HepG2 (cell line): ENCODE results near the gene COMMD4. TPM values are rescaled to one million over a fixed set of nuclear protein-coding genes. Genes with fewer than 3 reads are reported as not detected.
"Not testable (repeated sequence)": the region's sequence is repeated elsewhere in the genome, so short reads cannot be mapped to it uniquely, and the experiment has no call there.

Experiments used
- ATAC-seq: fragments of 200-7000 bp; cut with Tn5 transposase; 3 replicates; pipeline ENCODE4 v1.9.1; 2020; ENCODE audit warnings: mild to moderate bottlenecking, moderate library complexity
- BruUV-seq: library from RNA; stranded (reverse); fragments of 400-500 nt; replicated peaks from 2 replicates; lab custom pipeline; 2021; lab: Mats Ljungman, UMichigan
- CTCF ChIA-PET: fragments of 300-600 bp; formaldehyde crosslinking; extraction: SDS; loops from one replicate; lab custom pipeline; 2021; ENCODE audit warnings: low total read pairs, inconsistent platforms, low intra/inter-chr PET ratio; lab: Yijun Ruan, JAX
- POLR2A ChIA-PET: fragments of 350-600 bp; sonication (Branson Sonifier 250); formaldehyde crosslinking; loops from one replicate; lab custom pipeline; 2020; ENCODE audit warnings: antibody characterized with exemption, inconsistent platforms; lab: Yijun Ruan, JAX
- DNase-seq: peaks from one replicate; pipeline ENCODE4 v3.0.0-alpha.2; 2015; ENCODE audit warnings: low spot score
- FAIRE-seq: peaks from 3 replicates; lab custom pipeline; 2011; peaks lifted over from hg19 to GRCh38; lab: Jason Lieb, UNC
- H2AFZ ChIP-seq: one replicate; pipeline ENCODE4 v1.6.1; 2011; ENCODE audit warnings: low read length, inconsistent platforms
- H3K27ac ChIP-seq: fragments of 300-600 bp; 3 replicates; pipeline ENCODE4 v1.8.0; 2011; ENCODE audit warnings: mixed run types, mild to moderate bottlenecking, mixed read lengths, low read length, inconsistent platforms; ENCODE audit not compliant: insufficient read depth; ENCODE audit errors: extremely low read length
- H3K27me3 ChIP-seq, 2 experiments: fragments of 200-600 bp in 1 of 2; 2 replicates in 1 of 2; 3 replicates in 1 of 2; pipeline versions ENCODE4 v1.6.0 to v1.8.0; 2011; ENCODE audit warnings: low read length in 2 of 2, mild to moderate bottlenecking in 2 of 2, moderate library complexity in 2 of 2, inconsistent platforms in 1 of 2; ENCODE audit not compliant: insufficient read depth in 2 of 2, control insufficient read depth in 1 of 2
- H3K36me3 ChIP-seq, 2 experiments: fragments of 200-600 bp in 1 of 2; replicated peaks in 1 of 2; 2 replicates in 1 of 2; 3 replicates in 1 of 2; pipeline versions ENCODE4 v1.5.1 to v1.8.0; 2011; ENCODE audit warnings: low read length in 2 of 2, inconsistent platforms in 1 of 2; ENCODE audit not compliant: insufficient read depth in 2 of 2, control insufficient read depth in 1 of 2
- H3K4me1 ChIP-seq: 2 replicates; pipeline ENCODE4 v1.5.1; 2012; ENCODE audit warnings: low read length, inconsistent platforms; ENCODE audit not compliant: insufficient read depth
- H3K4me2 ChIP-seq: 2 replicates; pipeline ENCODE4 v1.6.0; 2011; ENCODE audit warnings: low read depth, low read length, inconsistent platforms
- H3K4me3 ChIP-seq, 3 experiments: fragments of 200-600 bp in 1 of 3; sonication (generic), shearing (Covaris generic) in 1 of 3; replicated peaks in 1 of 3; 2 replicates each; pipeline ENCODE4 v1.5.1; 2011 to 2016; ENCODE audit warnings: low read length in 3 of 3, inconsistent platforms in 2 of 3, low read depth in 2 of 3, mild to moderate bottlenecking in 2 of 3, control low read depth in 1 of 3, mixed read lengths in 1 of 3; ENCODE audit not compliant: insufficient read depth in 1 of 3
- H3K79me2 ChIP-seq: one replicate; pipeline ENCODE4 v1.6.1; 2011; ENCODE audit warnings: low read length, inconsistent platforms; ENCODE audit not compliant: insufficient read depth
- H3K9ac ChIP-seq: 2 replicates; pipeline ENCODE4 v1.6.0; 2011; ENCODE audit warnings: mild to moderate bottlenecking, low read depth, low read length, inconsistent platforms; ENCODE audit not compliant: insufficient read depth
- H3K9me3 ChIP-seq: 2 replicates; pipeline ENCODE4 v1.5.1; 2012; ENCODE audit warnings: mild to moderate bottlenecking, low read length
- H4K20me1 ChIP-seq: 2 replicates; pipeline ENCODE4 v1.6.0; 2011; ENCODE audit warnings: inconsistent platforms, mild to moderate bottlenecking, low read length, moderate library complexity; ENCODE audit not compliant: insufficient read depth
- CEBPB ChIP-seq: IDR thresholded peaks from 2 replicates; pipeline ENCODE4 v1.6.1; 2011; ENCODE audit warnings: low read depth, low read length, improper control_type of control experiment, borderline replicate concordance
- CEBPG ChIP-seq: IDR thresholded peaks from 2 replicates; pipeline ENCODE4 v1.6.1; 2016
- FOXA1 ChIP-seq, 2 experiments: fragments of 450-650 bp in 1 of 2; sonication (generic) in 1 of 2; formaldehyde crosslinking in 1 of 2; IDR thresholded peaks; 2 replicates each; pipeline versions ENCODE4 v1.4.0 to v1.6.1; 2016 to 2020; ENCODE audit warnings: missing genetic modification reagents in 1 of 2
- HHEX ChIP-seq: IDR thresholded peaks from 2 replicates; pipeline ENCODE4 v1.6.1; 2016; ENCODE audit warnings: control low read depth
- LCORL ChIP-seq, 2 experiments: fragments of 450-650 bp in 1 of 2; sonication (generic) in 1 of 2; formaldehyde crosslinking in 1 of 2; IDR thresholded peaks; 2 replicates each; pipeline versions ENCODE4 v1.5.0 to v1.6.1; 2017 to 2020; ENCODE audit warnings: antibody characterized with exemption in 1 of 2, missing genetic modification reagents in 1 of 2
- SAP130 ChIP-seq: IDR thresholded peaks from 2 replicates; pipeline ENCODE4 v1.6.1; 2016; ENCODE audit warnings: low read depth
- STAT5B ChIP-seq: sonication (generic); formaldehyde crosslinking; IDR thresholded peaks from 2 replicates; pipeline ENCODE4 v1.4.0; 2020; ENCODE audit warnings: missing genetic modification reagents
- ZNF431 ChIP-seq: sonication (generic); formaldehyde crosslinking; IDR thresholded peaks from 2 replicates; pipeline ENCODE4 v1.9.0; 2022; ENCODE audit warnings: missing genetic modification reagents, low read depth, mild to moderate bottlenecking, borderline replicate concordance
- ZNF660 ChIP-seq: sonication (generic); formaldehyde crosslinking; IDR thresholded peaks from 2 replicates; pipeline ENCODE4 v1.5.1; 2020; ENCODE audit warnings: mild to moderate bottlenecking, low read depth, missing genetic modification reagents, borderline replicate concordance
- ZNF7 ChIP-seq: IDR thresholded peaks from 2 replicates; pipeline ENCODE4 v1.6.1; 2016; ENCODE audit warnings: missing biosample characterization, missing genetic modification reagents
- WGBS: methylation state at CpG from one replicate; pipeline ENCODE4 v1.1.6; 2017; ENCODE audit warnings: low lambda C conversion rate; 5-methylcytosine and 5-hydroxymethylcytosine counted together
- in situ Hi-C: cut with HindIII; loops from 2 replicates; pipeline ENCODE4 v1.10.0; 2017; ENCODE audit warnings: low pct_unique_long_range_greater_than_20kb; ENCODE audit not compliant: extremely low pct_ligation_motif_present
- intact Hi-C: fragments of 100-400 bp; cut with micrococcal nuclease; formaldehyde crosslinking; loops from one replicate; pipeline ENCODE4 v1.10.0; 2022; ENCODE audit not compliant: unreplicated experiment
- polyA plus RNA-seq, 8 experiments: library from polyadenylated mRNA; depleted of rRNA in 3 of 8; stranded (reverse) in 7 of 8; unstranded in 1 of 8; fragments of >200 nt; fragmentation: Illumina TruSeq in 4 of 8; extraction: Trizol in 4 of 8; gene quantifications; 2 replicates each; pipeline versions ENCODE4 v1.2.1 to v1.2.3, GENCODE V29; 2011 to 2016; ENCODE audit warnings: low read depth in 4 of 8, missing spikeins in 1 of 8, mixed read lengths in 1 of 8; ENCODE audit not compliant: insufficient read depth in 1 of 8
- total RNA-seq, 5 experiments: library from RNA; depleted of rRNA; stranded (reverse); fragments of >200 nt; fragmentation: Illumina TruSeq; extraction: Trizol; gene quantifications; 2 replicates each; pipeline ENCODE4 v1.2.3, GENCODE V29; 2016; ENCODE audit warnings: low read depth in 1 of 5
- TF ChIP-seq, protein P1 (sequence below): sonication (generic); formaldehyde crosslinking; IDR thresholded peaks from 2 replicates; pipeline ENCODE4 v1.8.0; 2022; ENCODE audit warnings: mild to moderate bottlenecking, missing genetic modification reagents, moderate library complexity
- TF ChIP-seq, protein P2 (sequence below): sonication (generic); formaldehyde crosslinking; IDR thresholded peaks from 2 replicates; pipeline ENCODE4 v1.5.0; 2020; ENCODE audit warnings: missing genetic modification reagents

Gene COMMD4
- total and polyA plus RNA-seq, 2 of the 13 experiments (the other 11 are each of a cell fraction or from before 2014, with no cell fraction given): 45.8 to 89.9 TPM

DNA sequence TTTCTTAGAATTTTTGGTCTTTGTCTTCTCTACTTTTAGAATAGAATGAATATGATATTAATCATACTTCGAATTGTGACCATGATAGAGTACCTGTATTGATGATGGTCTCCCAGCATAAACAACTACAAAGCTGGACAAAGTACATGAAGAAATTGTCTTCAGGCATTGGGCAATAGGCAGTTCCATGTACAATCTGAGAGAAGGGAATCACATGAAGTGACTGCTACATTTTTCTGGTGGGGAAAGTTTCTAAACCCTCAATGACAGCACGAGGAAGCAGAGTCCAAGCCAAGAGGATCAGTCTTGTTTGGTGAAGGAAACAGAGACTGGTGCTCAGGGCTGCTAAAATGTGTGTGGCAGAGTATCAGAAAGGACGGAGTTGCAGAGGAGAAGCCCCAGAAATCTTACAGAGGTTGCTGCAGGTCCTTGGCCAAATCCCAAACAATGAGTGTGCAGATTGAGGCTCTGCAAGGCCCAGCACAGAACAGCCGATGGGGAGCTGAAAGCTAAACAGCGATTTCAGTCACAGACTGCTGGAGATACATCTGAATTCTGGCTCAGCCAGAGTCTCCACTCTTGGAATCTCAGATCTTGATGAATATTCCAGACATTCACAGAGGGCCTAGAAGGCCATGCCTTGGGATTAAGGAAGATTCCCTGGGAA lies 16.5 kb upstream of the COMMD4 start:
- 39% methylated on average over 4 of the region's 5 CpGs for WGBS
- H3K4me1 ChIP-seq: peaks cover 14% of the 10 kb centered on the region
- H3K9ac ChIP-seq, H4K20me1 ChIP-seq, CTCF ChIA-PET, DNase-seq, H3K36me3 ChIP-seq, H3K79me2 ChIP-seq, intact Hi-C loops, H3K4me2 ChIP-seq, H2AFZ ChIP-seq, BruUV-seq, POLR2A ChIA-PET, in situ Hi-C loops, H3K4me3 ChIP-seq, H3K9me3 ChIP-seq, ATAC-seq, H3K27me3 ChIP-seq, H3K27ac ChIP-seq, FAIRE-seq: not testable (repeated sequence)
- TF ChIP-seq CEBPB (peak; percentile 40; the same call in 1 of the 2 replicates), CEBPG (0 out of 2 replicates have a peak, but pooled peaks have one; percentile 17)

DNA sequence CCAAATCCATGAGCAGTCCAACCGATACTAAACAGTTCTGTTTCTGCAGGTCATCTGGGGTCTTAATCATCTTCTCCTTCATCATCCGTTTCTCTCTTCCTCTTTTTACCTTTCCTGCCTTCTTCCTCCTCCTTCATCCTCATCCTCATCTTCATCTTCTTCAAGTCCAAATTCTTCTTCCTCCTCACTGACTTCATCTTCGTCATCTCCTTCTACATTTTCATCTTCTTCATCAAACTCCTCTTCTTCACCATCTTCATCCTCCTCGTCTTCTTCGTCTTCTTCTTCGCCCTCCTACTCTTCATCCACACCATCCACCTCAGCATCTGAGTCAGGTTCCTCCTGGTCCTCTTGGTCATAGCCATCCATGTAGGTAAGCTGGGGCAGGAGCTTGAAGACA lies 14.2 kb upstream of the COMMD4 start:
- H3K79me2 ChIP-seq: no peaks in the 10 kb centered on the region
- TF ChIP-seq ZNF431 (CRISPR knock-in tag) (no peak), LCORL (IDR thresholded peaks at IDR 0.05) (no peak), LCORL (CRISPR knock-in tag; IDR thresholded peaks at IDR 0.05) (no peak), HHEX (CRISPR knock-in tag) (no peak), FOXA1 (IDR thresholded peaks at IDR 0.05) (no peak), FOXA1 (CRISPR knock-in tag; IDR thresholded peaks at IDR 0.05) (no peak), STAT5B (CRISPR knock-in tag) (no peak), ZNF7 (CRISPR knock-in tag) (no peak), ZNF660 (CRISPR knock-in tag) (no peak), SAP130 (CRISPR knock-in tag) (no peak)
- TF ChIP-seq, protein P1, sequence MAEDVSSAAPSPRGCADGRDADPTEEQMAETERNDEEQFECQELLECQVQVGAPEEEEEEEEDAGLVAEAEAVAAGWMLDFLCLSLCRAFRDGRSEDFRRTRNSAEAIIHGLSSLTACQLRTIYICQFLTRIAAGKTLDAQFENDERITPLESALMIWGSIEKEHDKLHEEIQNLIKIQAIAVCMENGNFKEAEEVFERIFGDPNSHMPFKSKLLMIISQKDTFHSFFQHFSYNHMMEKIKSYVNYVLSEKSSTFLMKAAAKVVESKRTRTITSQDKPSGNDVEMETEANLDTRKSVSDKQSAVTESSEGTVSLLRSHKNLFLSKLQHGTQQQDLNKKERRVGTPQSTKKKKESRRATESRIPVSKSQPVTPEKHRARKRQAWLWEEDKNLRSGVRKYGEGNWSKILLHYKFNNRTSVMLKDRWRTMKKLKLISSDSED (CRISPR knock-in tag): no peak
- TF ChIP-seq, protein P2, sequence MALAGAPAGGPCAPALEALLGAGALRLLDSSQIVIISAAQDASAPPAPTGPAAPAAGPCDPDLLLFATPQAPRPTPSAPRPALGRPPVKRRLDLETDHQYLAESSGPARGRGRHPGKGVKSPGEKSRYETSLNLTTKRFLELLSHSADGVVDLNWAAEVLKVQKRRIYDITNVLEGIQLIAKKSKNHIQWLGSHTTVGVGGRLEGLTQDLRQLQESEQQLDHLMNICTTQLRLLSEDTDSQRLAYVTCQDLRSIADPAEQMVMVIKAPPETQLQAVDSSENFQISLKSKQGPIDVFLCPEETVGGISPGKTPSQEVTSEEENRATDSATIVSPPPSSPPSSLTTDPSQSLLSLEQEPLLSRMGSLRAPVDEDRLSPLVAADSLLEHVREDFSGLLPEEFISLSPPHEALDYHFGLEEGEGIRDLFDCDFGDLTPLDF (CRISPR knock-in tag): no peak

More for the DNA sequence above, 14.2 kb upstream of the COMMD4 start:
- Histone ChIP-seq H3K4me1 (peaks cover 23% of the 10 kb centered on the region), H3K4me2 (no peak overlapping the region), H3K36me3 (no peaks in the 10 kb centered on the region), H3K4me3 (no peak overlapping the region), H3K27ac (no peak overlapping the region), H3K27me3 (peaks cover 0 to 2% of the 10 kb centered on the region in 2 experiments; a peak in 1 of 5 replicates), H3K9me3 (no peaks in the 10 kb centered on the region), H4K20me1 (no peaks in the 10 kb centered on the region), H2AFZ (no peak overlapping the region), H3K9ac (no peak overlapping the region)
- no peak for FAIRE-seq
- ChIA-PET CTCF (no interaction called here), POLR2A (no interaction called here)
- BruUV-seq: no TSS peak
- no peak for ATAC-seq
- DNase-seq: no peak
- in situ Hi-C loops: no loop called here
- 30% methylated on average over 6 of the region's 6 CpGs for WGBS
- intact Hi-C loops: no loop called here
